Measurements from ENCODE around the gene ZRANB3.

DNA sequence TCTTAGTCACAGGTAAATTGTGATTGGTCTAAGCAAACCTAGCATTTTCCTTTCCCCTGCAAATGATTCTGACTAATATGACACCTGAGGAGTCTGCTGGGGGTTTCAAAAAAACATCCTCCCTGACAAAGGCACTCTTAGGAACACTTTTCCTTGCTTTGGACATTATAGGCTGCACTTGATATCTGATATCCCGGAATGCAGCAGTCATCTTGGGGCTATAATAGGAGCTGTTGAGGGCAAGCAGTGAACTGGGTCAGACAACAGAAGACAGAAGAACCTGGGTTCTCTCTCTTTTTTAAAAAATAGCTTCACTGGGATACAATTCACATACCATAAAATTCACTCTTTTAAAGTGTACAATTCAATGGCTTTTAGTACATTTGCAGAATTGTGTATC is 249.6 kb downstream of the ZRANB3 start:
- no peak for TF ChIP-seq ZNF331 (CRISPR knock-in tag; IDR thresholded peaks at IDR 0.05; ENCODE audit: low read depth)
- no peak for TF ChIP-seq CTCF (conservative IDR thresholded peaks at IDR 0.05; ENCODE audit: low read depth in 2 of 2)
- no peak for TF ChIP-seq POLR2AphosphoS5 (IDR thresholded peaks at IDR 0.05; ENCODE audit: low read depth)
- no peak for TF ChIP-seq EZH2 (IDR thresholded peaks at IDR 0.05; ENCODE audit: low read depth, unreplicated experiment)
- no peak for TF ChIP-seq REST (IDR thresholded peaks at IDR 0.05; ENCODE audit: unreplicated experiment)
- no peak for TF ChIP-seq EZH2phosphoT487 (IDR thresholded peaks at IDR 0.05; ENCODE audit: unreplicated experiment)

Measured in GM23338 (cell line).